CD8-positive, alpha-beta memory T cell (primary cell): Measurements from ENCODE around the gene BIN2. TPM values are rescaled to one million over a fixed set of nuclear protein-coding genes. Genes with fewer than 3 reads are reported as not detected.
"Not testable (repeated sequence)": the region's sequence is repeated elsewhere in the genome, so short reads cannot be mapped to it uniquely, and the experiment has no call there.

Experiments used
- CTCF ChIA-PET: fragments of 350-600 bp; sonication (Branson Sonifier 250); formaldehyde crosslinking; loops from one replicate; lab custom pipeline; 2021; ENCODE audit warnings: antibody characterized with exemption; lab: Charles Lee
- POLR2A ChIA-PET: fragments of 350-600 bp; sonication (Branson Sonifier 250); formaldehyde crosslinking; loops from one replicate; lab custom pipeline; 2021; ENCODE audit warnings: antibody characterized with exemption; lab: Charles Lee
- DNase-seq, 5 donors: peaks; one replicate each; pipeline versions ENCODE4 v3.0.0 to v3.0.0-alpha.2; 2020 to 2022; ENCODE audit warnings: mixed read lengths in 1 of 5
- H3K27ac ChIP-seq: one replicate; pipeline ENCODE4 v1.7.0; 2013; ENCODE audit warnings: low read depth, mild to moderate bottlenecking, low read length, moderate library complexity
- H3K27me3 ChIP-seq: 2 replicates; pipeline ENCODE4 v1.7.0; 2013; ENCODE audit warnings: low read length, mild to moderate bottlenecking; ENCODE audit not compliant: insufficient read depth, poor library complexity, severe bottlenecking
- H3K36me3 ChIP-seq: 2 replicates; pipeline ENCODE4 v1.7.0; 2013; ENCODE audit warnings: mild to moderate bottlenecking, low read length, moderate library complexity; ENCODE audit not compliant: insufficient read depth
- H3K4me1 ChIP-seq: 2 replicates; pipeline ENCODE4 v1.7.0; 2013; ENCODE audit warnings: mild to moderate bottlenecking, low read length, moderate library complexity; ENCODE audit not compliant: insufficient read depth
- H3K4me3 ChIP-seq: 2 replicates; pipeline ENCODE4 v1.7.0; 2013; ENCODE audit warnings: mild to moderate bottlenecking, low read length
- H3K9me3 ChIP-seq: 2 replicates; pipeline ENCODE4 v1.7.0; 2013; ENCODE audit warnings: mild to moderate bottlenecking, low read length
- H3K27ac Mint-ChIP-seq, 8 donors: one replicate each; pipeline ENCODE4 v1.8.0; 2020 to 2021; ENCODE audit warnings: mixed read lengths in 8 of 8, mild to moderate bottlenecking in 6 of 8, inconsistent platforms in 3 of 8, moderate library complexity in 3 of 8
- H3K27me3 Mint-ChIP-seq, 2 donors: one replicate each; pipeline ENCODE4 v1.8.0; 2020 to 2021; ENCODE audit warnings: mixed read lengths in 2 of 2, mild to moderate bottlenecking in 1 of 2, moderate library complexity in 1 of 2
- H3K36me3 Mint-ChIP-seq, 3 donors: one replicate each; pipeline ENCODE4 v1.8.0; 2020 to 2021; ENCODE audit warnings: mixed read lengths in 3 of 3, inconsistent platforms in 1 of 3, mild to moderate bottlenecking in 1 of 3
- H3K4me1 Mint-ChIP-seq, 3 donors: one replicate each; pipeline ENCODE4 v1.8.0; 2020 to 2021; ENCODE audit warnings: mixed read lengths in 3 of 3, inconsistent platforms in 1 of 3, mild to moderate bottlenecking in 1 of 3
- H3K4me3 Mint-ChIP-seq, 7 donors: one replicate each; pipeline ENCODE4 v1.8.0; 2020 to 2021; ENCODE audit warnings: mixed read lengths in 7 of 7, mild to moderate bottlenecking in 6 of 7, moderate library complexity in 4 of 7, inconsistent platforms in 2 of 7
- H3K9me3 Mint-ChIP-seq, 5 donors: one replicate each; pipeline ENCODE4 v1.8.0; 2020 to 2022; ENCODE audit warnings: mixed read lengths in 5 of 5, mild to moderate bottlenecking in 3 of 5, moderate library complexity in 2 of 5, inconsistent platforms in 1 of 5
- polyA plus RNA-seq: library from polyadenylated mRNA; unstranded; fragments of 300-500 nt; fragmentation: Illumina TruSeq; gene quantifications from one replicate; pipeline ENCODE4 v1.2.3, GENCODE V29; 2021
- total RNA-seq, 2 experiments: library from RNA; stranded (reverse); gene quantifications; one replicate each; pipeline ENCODE4 v1.2.3, GENCODE V29; 2021

The BIN2 gene
- total and polyA plus RNA-seq, 3 experiments from 2014 or later: 55.9 to 366 (median 57.3) TPM

DNA sequence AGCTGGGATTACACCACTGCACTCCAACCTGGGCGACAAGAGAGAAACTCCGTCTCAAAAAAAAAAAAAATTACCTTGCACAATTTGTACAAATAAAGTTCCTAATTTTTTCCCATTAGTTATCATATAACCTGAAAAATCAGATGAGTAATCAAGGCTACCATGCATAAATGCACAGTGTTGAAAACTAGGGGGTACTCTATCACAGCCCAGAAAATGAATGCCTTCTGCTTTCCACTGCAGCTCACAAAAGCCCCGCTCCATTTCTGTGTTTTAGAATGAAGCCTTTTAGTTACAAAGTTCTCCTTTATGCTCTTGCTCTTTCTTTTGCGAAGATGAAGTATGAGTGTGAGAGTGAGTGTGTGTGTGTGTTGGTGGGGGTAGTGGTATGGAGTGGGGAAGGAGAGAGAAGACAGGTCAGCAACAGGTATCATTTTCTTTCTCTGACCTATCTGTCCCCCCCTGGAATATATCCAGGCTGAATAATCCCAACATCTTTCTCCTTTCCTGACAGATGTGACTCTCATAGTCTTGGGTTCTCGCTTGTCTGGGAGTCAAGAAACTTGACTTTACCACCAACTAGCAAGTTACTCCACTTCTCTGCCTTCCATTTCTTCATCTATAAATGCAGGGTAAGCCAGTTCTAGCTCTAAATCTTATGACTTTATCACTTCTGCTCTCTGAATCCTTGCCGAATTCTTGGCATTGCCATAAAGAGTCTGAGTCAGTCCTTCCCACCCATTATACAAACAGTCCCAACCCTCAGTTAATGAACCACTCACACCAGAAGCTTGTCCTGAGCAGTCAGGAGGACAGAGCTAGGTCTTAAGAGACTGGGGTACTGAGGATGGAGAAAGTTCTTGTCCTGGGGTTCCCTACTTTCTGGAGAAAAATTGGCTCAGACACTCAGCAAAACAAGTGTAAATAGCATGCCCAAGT lies 16.1 kb downstream of the BIN2 start:
- POLR2A ChIA-PET: interaction anchor here (0.6 to 1.2 kb wide), 3 partner anchors 10 to 33 kb away, joined by 3 to 8 read pairs (median 5); no protein-coding TSS in a partner anchor

DNA sequence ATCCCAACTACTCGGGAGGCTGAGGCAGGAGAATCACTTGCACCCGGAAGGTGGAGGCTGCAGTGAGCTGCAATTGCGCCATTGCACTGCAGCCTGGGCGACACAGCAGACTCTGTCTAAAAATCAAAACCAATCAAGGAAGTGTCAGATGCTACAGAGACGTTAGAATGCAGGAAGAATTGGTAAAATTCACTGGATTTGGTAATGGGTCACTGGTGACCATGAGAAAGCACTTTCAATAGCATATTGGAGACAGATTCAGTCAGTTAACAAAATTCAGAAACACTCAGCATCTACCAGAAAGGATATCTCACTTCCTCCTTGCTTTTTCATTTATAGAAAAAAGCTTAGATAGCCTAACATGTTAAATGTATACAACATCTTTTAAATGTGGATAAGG lies 17.5 kb downstream of the BIN2 start:
- Mint-ChIP-seq H3K4me1 (peaks cover 64 to 72% (median 72%) of the 10 kb centered on the region in 3 donors), H3K27ac (peak overlapping the region in 7 of 8 donors; percentile 3 to 80 (median 43)), H3K36me3 (peaks cover 6 to 83% (median 23%) of the 10 kb centered on the region in 3 donors), H3K4me3 (peak overlapping the region in 1 of 7 donors; percentile 73), H3K27me3 (no peaks in the 10 kb centered on the region), H3K9me3 (no peaks in the 10 kb centered on the region)
- Histone ChIP-seq H3K27ac (no peak overlapping the region), H3K4me3 (no peak overlapping the region), H3K27me3 (no peaks in the 10 kb centered on the region), H3K4me1 (peaks cover 40% of the 10 kb centered on the region), H3K9me3 (no peaks in the 10 kb centered on the region), H3K36me3 (peaks cover 58% of the 10 kb centered on the region)
- ChIA-PET POLR2A (no interaction called here), CTCF (interaction anchor here (0.9 to 1.4 kb wide), 4 partner anchors 16 to 34 kb away, joined by 3 to 4 read pairs (median 4); no protein-coding TSS in a partner anchor)
- no peak for DNase-seq

More for the DNA sequence above, 16.1 kb downstream of the BIN2 start:
- peak in 1 of 5 donors; percentile 23 for DNase-seq
- peaks cover 69 to 81% (median 77%) of the 10 kb centered on the region in 3 donors for H3K4me1 Mint-ChIP-seq
- Histone ChIP-seq H3K27me3 (no peaks in the 10 kb centered on the region), H3K9me3 (no peaks in the 10 kb centered on the region), H3K4me1 (peaks cover 48% of the 10 kb centered on the region), H3K4me3 (no peak overlapping the region), H3K27ac (no peak overlapping the region), H3K36me3 (peaks cover 52% of the 10 kb centered on the region)
- no peaks in the 10 kb centered on the region for H3K27me3 Mint-ChIP-seq
- CTCF ChIA-PET: interaction anchor here (0.7 to 2.1 kb wide), 7 partner anchors 10 to 67 kb away, joined by 3 to 29 read pairs (median 3); no protein-coding TSS in a partner anchor
- H3K9me3 Mint-ChIP-seq: no peaks in the 10 kb centered on the region
- peaks cover 9 to 80% (median 20%) of the 10 kb centered on the region in 3 donors for H3K36me3 Mint-ChIP-seq
- peak overlapping the region in 3 of 7 donors; percentile 53 to 62 (median 55) for H3K4me3 Mint-ChIP-seq
- H3K27ac Mint-ChIP-seq: peak overlapping the region; percentile 69 to 97 (median 88)

- peaks cover 67% of the 10 kb centered on the region for H3K36me3 ChIP-seq
- peaks cover 22 to 26% (median 25%) of the 10 kb centered on the region in 3 donors for H3K4me1 Mint-ChIP-seq
- peaks cover 6 to 82% (median 24%) of the 10 kb centered on the region in 3 donors for H3K36me3 Mint-ChIP-seq
- H3K27me3 Mint-ChIP-seq, H3K4me1 ChIP-seq, H3K9me3 Mint-ChIP-seq, H3K9me3 ChIP-seq, H3K27me3 ChIP-seq, H3K4me3 ChIP-seq, H3K27ac ChIP-seq, H3K4me3 Mint-ChIP-seq, DNase-seq: not testable (repeated sequence)
- ChIA-PET CTCF (interaction anchor here (0.9 to 3.6 kb wide), 2 partner anchors 32 to 40 kb away, joined by 3 to 17 read pairs; no protein-coding TSS in a partner anchor), POLR2A (interaction anchor here (0.6 to 1.1 kb wide), 3 partner anchors 9 to 227 kb away, joined by 3 to 5 read pairs (median 3); no protein-coding TSS in a partner anchor)
- peak overlapping the region in 4 of 8 donors; percentile 1 to 78 (median 34) for H3K27ac Mint-ChIP-seq
Measured at GRCh38 chr12:51300768-51301167, 23.2 kb downstream of the BIN2 start.

DNA sequence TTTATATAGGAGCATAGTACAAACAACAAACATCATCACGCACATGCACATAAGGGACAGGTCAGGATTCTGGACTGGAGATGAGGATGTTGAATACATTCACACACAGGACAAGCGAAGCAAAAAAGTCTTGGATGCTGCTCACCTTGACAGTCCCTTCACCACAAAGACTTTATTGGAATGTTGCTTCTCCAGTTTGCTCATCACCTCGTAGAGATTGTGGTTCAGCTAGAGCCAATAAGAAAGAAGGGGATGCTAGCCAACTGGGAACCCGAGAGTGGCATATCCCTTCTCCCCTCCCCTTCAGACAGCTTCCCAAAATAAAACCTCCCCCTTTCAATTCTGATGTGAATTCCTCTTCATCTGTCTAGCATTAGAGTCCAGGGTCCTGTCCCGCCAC lies 28.3 kb downstream of the BIN2 start:
- H3K4me1 Mint-ChIP-seq: peaks cover 17 to 22% (median 17%) of the 10 kb centered on the region in 3 donors
- ChIA-PET POLR2A (interaction anchor here (0.8 kb wide), 1 partner anchor 13 kb away, joined by 3 read pairs; no protein-coding TSS in a partner anchor), CTCF (interaction anchor here (1.2 to 4.5 kb wide), 2 partner anchors 23 to 45 kb away, joined by 3 to 20 read pairs; no protein-coding TSS in a partner anchor)
- DNase-seq: no peak
- Histone ChIP-seq H3K9me3 (no peaks in the 10 kb centered on the region), H3K4me1 (peaks cover 8% of the 10 kb centered on the region), H3K27ac (no peak overlapping the region), H3K27me3 (no peaks in the 10 kb centered on the region), H3K4me3 (no peak overlapping the region), H3K36me3 (peaks cover 54% of the 10 kb centered on the region)
- no peaks in the 10 kb centered on the region for H3K27me3 Mint-ChIP-seq
- H3K9me3 Mint-ChIP-seq: no peaks in the 10 kb centered on the region
- H3K4me3 Mint-ChIP-seq: no peak overlapping the region
- H3K36me3 Mint-ChIP-seq: peaks cover 4 to 77% (median 20%) of the 10 kb centered on the region in 3 donors
- peak overlapping the region in 2 of 8 donors; percentile 46 to 86 for H3K27ac Mint-ChIP-seq

- H3K4me3 Mint-ChIP-seq, H3K4me1 ChIP-seq, H3K27me3 Mint-ChIP-seq, H3K27ac ChIP-seq, H3K9me3 ChIP-seq, H3K27me3 ChIP-seq, H3K9me3 Mint-ChIP-seq, DNase-seq, H3K4me3 ChIP-seq: not testable (repeated sequence)
- Mint-ChIP-seq H3K36me3 (peaks cover 4 to 76% (median 19%) of the 10 kb centered on the region in 3 donors), H3K27ac (peak overlapping the region in 5 of 8 donors; percentile 14 to 71 (median 32)), H3K4me1 (peaks cover 13 to 22% (median 17%) of the 10 kb centered on the region in 3 donors)
- ChIA-PET CTCF (interaction anchor here (1.0 to 4.5 kb wide), 2 partner anchors 13 to 47 kb away, joined by 3 to 20 read pairs; no protein-coding TSS in a partner anchor), POLR2A (interaction anchor here (0.7 kb wide), 1 partner anchor 98 kb away, joined by 6 read pairs; no protein-coding TSS in a partner anchor)
- H3K36me3 ChIP-seq: peaks cover 46% of the 10 kb centered on the region
Measured at GRCh38 chr12:51294097-51294496, 29.9 kb downstream of the BIN2 start.

DNA sequence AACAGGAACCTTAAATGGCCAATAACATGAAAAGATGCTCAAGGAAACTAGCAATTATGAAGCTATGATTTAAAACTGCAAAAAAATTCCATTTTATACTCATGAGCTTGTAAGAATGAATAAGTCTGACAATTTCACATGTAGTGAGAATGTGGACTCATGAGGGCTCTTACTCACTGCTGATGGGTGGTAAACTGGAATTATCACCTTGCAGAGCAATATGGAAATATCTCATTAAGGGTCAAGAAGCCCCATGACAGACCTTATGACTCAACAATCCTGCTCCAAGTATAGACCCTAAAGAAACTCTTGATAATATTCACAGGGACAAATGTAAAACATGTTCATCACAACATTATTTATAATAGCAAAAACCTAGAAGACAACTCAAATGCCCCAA lies 30.3 kb downstream of the BIN2 start:
- H3K36me3 ChIP-seq: peaks cover 47% of the 10 kb centered on the region
- Mint-ChIP-seq H3K27me3 (no peaks in the 10 kb centered on the region), H3K4me3 (no peak overlapping the region), H3K27ac (peak overlapping the region in 5 of 8 donors; percentile 14 to 88 (median 32)), H3K9me3 (no peaks in the 10 kb centered on the region), H3K4me1 (peaks cover 14 to 22% (median 17%) of the 10 kb centered on the region in 3 donors), H3K36me3 (peaks cover 4 to 76% (median 19%) of the 10 kb centered on the region in 3 donors)
- no peak overlapping the region for H3K4me3 ChIP-seq
- POLR2A ChIA-PET: interaction anchor here (0.7 kb wide), 1 partner anchor 98 kb away, joined by 6 read pairs; no protein-coding TSS in a partner anchor
- CTCF ChIA-PET: interaction anchor here (1.0 to 4.5 kb wide), 2 partner anchors 14 to 47 kb away, joined by 3 to 20 read pairs; no protein-coding TSS in a partner anchor
- H3K9me3 ChIP-seq: no peaks in the 10 kb centered on the region
- H3K27me3 ChIP-seq: no peaks in the 10 kb centered on the region
- H3K4me1 ChIP-seq: peaks cover 8% of the 10 kb centered on the region
- DNase-seq: no peak
- no peak overlapping the region for H3K27ac ChIP-seq

- H3K27me3 Mint-ChIP-seq, H3K27ac ChIP-seq, H3K4me1 ChIP-seq, H3K9me3 ChIP-seq, H3K27me3 ChIP-seq, H3K4me3 Mint-ChIP-seq, POLR2A ChIA-PET, DNase-seq, H3K9me3 Mint-ChIP-seq, H3K4me3 ChIP-seq: not testable (repeated sequence)
- peaks cover 52% of the 10 kb centered on the region for H3K36me3 ChIP-seq
- peaks cover 4 to 74% (median 23%) of the 10 kb centered on the region in 3 donors for H3K36me3 Mint-ChIP-seq
- CTCF ChIA-PET: interaction anchor here (0.9 to 4.5 kb wide), 3 partner anchors 22 to 49 kb away, joined by 3 to 20 read pairs (median 6); partner anchors contain the start of gene SMAGP
- H3K4me1 Mint-ChIP-seq: peaks cover 14 to 21% (median 20%) of the 10 kb centered on the region in 3 donors
- H3K27ac Mint-ChIP-seq: peak overlapping the region in 4 of 8 donors; percentile 7 to 87 (median 40)
Measured at GRCh38 chr12:51291603-51292513, 32.1 kb downstream of the BIN2 start.
